IMR-90 (cell line): Measurements from ENCODE around the gene ZNF598. TPM values are rescaled to one million over a fixed set of nuclear protein-coding genes. Genes with fewer than 3 reads are reported as not detected.

Experiments used
- ATAC-seq: fragments of 200-7000 bp; cut with Tn5 transposase; 2 replicates; pipeline ENCODE4 v1.9.1; 2020; ENCODE audit warnings: low read depth, mild to moderate bottlenecking, moderate library complexity
- BruUV-seq: library from RNA; stranded (reverse); fragments of 400-500 nt; replicated peaks from 2 replicates; lab custom pipeline; 2021; lab: Mats Ljungman, UMichigan
- CTCF ChIA-PET: fragments of 300-600 bp; formaldehyde crosslinking; extraction: SDS; loops from one replicate; lab custom pipeline; 2021; ENCODE audit warnings: antibody characterized with exemption; lab: Yijun Ruan, JAX
- POLR2A ChIA-PET: fragments of 300-600 bp; sonication (Branson Sonifier 250); formaldehyde crosslinking; loops from one replicate; lab custom pipeline; 2022; ENCODE audit warnings: antibody characterized with exemption; ENCODE audit not compliant: unreplicated experiment; lab: Charles Lee
- DNase-seq: peaks from one replicate; pipeline ENCODE4 v3.0.0; 2013
- H2AFZ ChIP-seq: replicated peaks from 2 replicates; pipeline ENCODE3; 2013; ENCODE audit warnings: low read length, mild to moderate bottlenecking; ENCODE audit not compliant: poor library complexity
- H2AK5ac ChIP-seq: 2 replicates; pipeline ENCODE4 v1.6.1; 2013; ENCODE audit warnings: low read depth, low read length, inconsistent platforms
- H2AK9ac ChIP-seq: replicated peaks from 2 replicates; pipeline ENCODE3; 2013; ENCODE audit warnings: mild to moderate bottlenecking, low read depth, low read length, moderate library complexity; ENCODE audit not compliant: poor library complexity
- H2BK120ac ChIP-seq: 2 replicates; pipeline ENCODE4 v1.6.1; 2013; ENCODE audit warnings: low read depth, low read length, inconsistent platforms
- H2BK15ac ChIP-seq: 3 replicates; pipeline ENCODE4 v1.6.1; 2013; ENCODE audit warnings: low read depth, low read length, inconsistent platforms
- H2BK20ac ChIP-seq: 2 replicates; pipeline ENCODE4 v1.6.1; 2013; ENCODE audit warnings: low read depth, mild to moderate bottlenecking, inconsistent platforms, low read length, moderate library complexity
- H2BK5ac ChIP-seq: 2 replicates; pipeline ENCODE4 v1.6.1; 2013; ENCODE audit warnings: mild to moderate bottlenecking, low read depth, low read length, inconsistent platforms; ENCODE audit not compliant: poor library complexity, severe bottlenecking
- H3K14ac ChIP-seq: replicated peaks from 2 replicates; pipeline ENCODE4 v1.6.1; 2013; ENCODE audit warnings: low read depth, low read length, inconsistent platforms
- H3K18ac ChIP-seq: 2 replicates; pipeline ENCODE4 v1.6.1; 2013; ENCODE audit warnings: low read depth, low read length, control low read depth
- H3K23ac ChIP-seq: 2 replicates; pipeline ENCODE4 v1.6.1; 2013; ENCODE audit warnings: low read depth, low read length, inconsistent platforms
- H3K27ac ChIP-seq: 2 replicates; pipeline ENCODE4 v1.5.1; 2013; ENCODE audit warnings: mild to moderate bottlenecking, control low read depth, low read length; ENCODE audit not compliant: insufficient read depth
- H3K27me3 ChIP-seq: 2 replicates; pipeline ENCODE4 v1.6.1; 2013; ENCODE audit warnings: low read length; ENCODE audit not compliant: control insufficient read depth, insufficient read depth
- H3K36me3 ChIP-seq: 2 replicates; pipeline ENCODE4 v1.6.1; 2013; ENCODE audit warnings: low read length, mixed read lengths; ENCODE audit not compliant: control insufficient read depth, insufficient read depth
- H3K4ac ChIP-seq: 2 replicates; pipeline ENCODE4 v1.6.1; 2013; ENCODE audit warnings: low read depth, low read length, inconsistent platforms
- H3K4me1 ChIP-seq: 2 replicates; pipeline ENCODE4 v1.6.1; 2013; ENCODE audit warnings: low read length, mixed read lengths; ENCODE audit not compliant: control insufficient read depth, insufficient read depth
- H3K4me2 ChIP-seq: 2 replicates; pipeline ENCODE4 v1.6.1; 2013; ENCODE audit warnings: low read depth, mild to moderate bottlenecking, control low read depth, low read length, moderate library complexity
- H3K4me3 ChIP-seq: 2 replicates; pipeline ENCODE4 v1.5.1; 2013; ENCODE audit warnings: low read depth, mild to moderate bottlenecking, control low read depth, low read length, moderate library complexity; ENCODE audit not compliant: insufficient read depth
- H3K56ac ChIP-seq: 2 replicates; pipeline ENCODE4 v1.6.1; 2013; ENCODE audit warnings: low read length, inconsistent platforms; ENCODE audit not compliant: insufficient read depth; ENCODE audit errors: extremely low read depth
- H3K79me1 ChIP-seq, 2 experiments: 2 replicates each; pipeline ENCODE4 v1.6.1; 2013; ENCODE audit warnings: low read length in 2 of 2, inconsistent platforms in 1 of 2, low read depth in 1 of 2
- H3K9ac ChIP-seq: 2 replicates; pipeline ENCODE4 v1.6.1; 2013; ENCODE audit warnings: low read depth, low read length, control low read depth
- H3K9me1 ChIP-seq: 2 replicates; pipeline ENCODE4 v1.6.1; 2013; ENCODE audit warnings: low read length, inconsistent platforms; ENCODE audit not compliant: insufficient read depth
- H3K9me3 ChIP-seq: 2 replicates; pipeline ENCODE4 v1.6.1; 2013; ENCODE audit warnings: low read length; ENCODE audit not compliant: control insufficient read depth, insufficient read depth
- H4K20me1 ChIP-seq: 2 replicates; pipeline ENCODE4 v1.6.1; 2013; ENCODE audit warnings: low read length, inconsistent platforms; ENCODE audit not compliant: insufficient read depth
- H4K5ac ChIP-seq: 2 replicates; pipeline ENCODE4 v1.6.1; 2013; ENCODE audit warnings: mild to moderate bottlenecking, low read depth, low read length, control low read depth
- H4K8ac ChIP-seq, 2 experiments: 2 replicates each; pipeline ENCODE4 v1.6.1; 2013; ENCODE audit warnings: low read depth in 2 of 2, low read length in 2 of 2, control low read depth in 1 of 2, inconsistent platforms in 1 of 2
- H4K91ac ChIP-seq: 2 replicates; pipeline ENCODE4 v1.6.1; 2013; ENCODE audit warnings: low read depth, low read length, inconsistent platforms; ENCODE audit not compliant: insufficient read depth
- BHLHE40 ChIP-seq: fragments of 150-350 bp; IDR thresholded peaks from 2 replicates; pipeline ENCODE4 v1.6.1; 2016; ENCODE audit warnings: mild to moderate bottlenecking, low read depth, low read length
- CEBPB ChIP-seq: IDR thresholded peaks from 2 replicates; pipeline ENCODE4 v1.6.1; 2012; ENCODE audit warnings: low read depth, low read length, improper control_type of control experiment
- CHD1 ChIP-seq: IDR thresholded peaks from 2 replicates; pipeline ENCODE4 v1.6.1; 2012; ENCODE audit warnings: low read depth, low read length, improper control_type of control experiment
- FOS ChIP-seq: fragments of 150-350 bp; IDR thresholded peaks from 2 replicates; pipeline ENCODE4 v1.6.1; 2016; ENCODE audit warnings: low read depth, low read length
- MAFK ChIP-seq: IDR thresholded peaks from 2 replicates; pipeline ENCODE4 v1.6.1; 2012; ENCODE audit warnings: low read depth, low read length, improper control_type of control experiment
- MXI1 ChIP-seq: IDR thresholded peaks from 2 replicates; pipeline ENCODE4 v1.6.1; 2012; ENCODE audit warnings: low read depth, mild to moderate bottlenecking, low read length, moderate library complexity, borderline replicate concordance
- NFE2L2 ChIP-seq: fragments of 150-350 bp; IDR thresholded peaks from 2 replicates; pipeline ENCODE4 v1.6.1; 2016; ENCODE audit warnings: low read depth, mild to moderate bottlenecking, low read length
- POLR2A ChIP-seq: IDR thresholded peaks from 2 replicates; pipeline ENCODE4 v1.6.1; 2012; ENCODE audit warnings: mild to moderate bottlenecking, low read depth, low read length
- RAD21 ChIP-seq: IDR thresholded peaks from 2 replicates; pipeline ENCODE4 v1.6.1; 2012; ENCODE audit warnings: low read length, improper control_type of control experiment
- RFX5 ChIP-seq: IDR thresholded peaks from 2 replicates; pipeline ENCODE4 v1.8.0; 2012; ENCODE audit warnings: low read depth, mild to moderate bottlenecking, low read length, moderate library complexity
- SMC3 ChIP-seq: fragments of 150-350 bp; IDR thresholded peaks from 2 replicates; pipeline ENCODE4 v1.6.1; 2016; ENCODE audit warnings: low read depth, mild to moderate bottlenecking, antibody characterized with exemption, low read length, moderate library complexity
- WGBS, 2 experiments: methylation state at CpG; one replicate each; pipeline versions ENCODE4 v1.1.5 to v1.1.7; 2013; ENCODE audit warnings: missing lambda C conversion rate in 2 of 2; ENCODE audit not compliant: insufficient read length in 1 of 2; ENCODE audit errors: extremely low coverage in 2 of 2; 5-methylcytosine and 5-hydroxymethylcytosine counted together
- dilution Hi-C: fragments of 300-500 bp; cut with HindIII; formaldehyde crosslinking; loops from one replicate; pipeline ENCODE4 v1.14.3; 2018; ENCODE audit warnings: low sequenced_read_pairs; ENCODE audit not compliant: unreplicated experiment
- in situ Hi-C: fragments of 300-500 bp; cut with MboI; formaldehyde crosslinking; loops from 3 replicates; pipeline ENCODE4 v1.14.3; 2019; ENCODE audit warnings: low sequenced_read_pairs, inconsistent platforms, mixed read lengths
- intact Hi-C: fragments of 100-400 bp; cut with micrococcal nuclease; formaldehyde crosslinking; loops from 2 replicates; pipeline ENCODE4 v1.10.0; 2022
- polyA plus RNA-seq, 3 experiments: library from polyadenylated mRNA; depleted of rRNA; stranded (reverse); fragments of >200 nt; gene quantifications; 2 replicates each; pipeline ENCODE4 v1.2.3, GENCODE V29; 2012; ENCODE audit warnings: low replicate concordance in 1 of 3
- total RNA-seq: library from RNA; depleted of rRNA; stranded (reverse); fragments of >200 nt; gene quantifications from 2 replicates; pipeline ENCODE4 v1.2.3, GENCODE V29; 2012
- TF ChIP-seq, protein P1 (sequence below): fragments of 150-350 bp; IDR thresholded peaks from 2 replicates; pipeline ENCODE4 v1.6.1; 2017; ENCODE audit warnings: mild to moderate bottlenecking, antibody characterized with exemption, low read length, low read depth
- TF ChIP-seq, protein P2 (sequence below): fragments of 150-350 bp; IDR thresholded peaks from 2 replicates; pipeline ENCODE4 v1.6.1; 2016; ENCODE audit warnings: low read depth, mild to moderate bottlenecking, low read length, moderate library complexity, borderline replicate concordance

The ZNF598 gene
- total and polyA plus RNA-seq, 2 of the 4 experiments (the other 2 are of a cell fraction) = 3.4 to 36.4 TPM

DNA sequence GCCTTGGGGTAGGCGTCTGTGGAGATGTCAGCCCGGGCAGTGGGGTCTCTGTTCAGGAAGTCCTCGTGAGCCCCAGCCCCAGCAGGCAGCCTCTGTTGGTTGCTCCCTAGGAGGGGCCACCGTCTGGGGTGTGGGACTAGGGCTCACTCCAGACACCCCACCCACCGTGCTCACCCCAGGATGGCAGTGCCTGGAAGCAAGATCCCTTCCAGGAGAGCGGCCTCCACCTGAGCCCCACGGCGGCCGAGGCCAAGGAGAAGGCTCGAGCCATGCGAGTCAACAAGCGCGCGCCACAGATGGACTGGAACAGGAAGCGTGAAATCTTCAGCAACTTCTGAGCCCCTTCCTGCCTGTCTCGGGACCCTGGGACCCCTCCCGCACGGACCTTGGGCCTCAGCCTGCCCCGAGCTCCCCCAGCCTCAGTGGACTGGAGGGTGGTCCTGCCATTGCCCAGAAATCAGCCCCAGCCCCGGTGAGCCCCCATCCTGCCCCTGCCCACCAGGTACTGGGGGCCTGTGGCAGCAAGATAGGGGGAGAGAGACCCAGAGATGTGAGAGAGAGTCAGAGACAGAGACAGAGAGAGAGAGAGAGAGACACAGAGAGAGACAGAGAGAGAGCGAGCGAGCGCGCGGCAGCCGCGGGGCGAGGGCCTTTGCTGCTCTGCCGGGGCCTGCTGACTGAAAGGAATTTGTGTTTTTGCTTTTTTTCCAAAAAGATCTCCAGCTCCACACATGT, 28.2 kb upstream of the ZNF598 start (continued):
- TF ChIP-seq MAFK = no peak
- no peak for TF ChIP-seq POLR2A

DNA sequence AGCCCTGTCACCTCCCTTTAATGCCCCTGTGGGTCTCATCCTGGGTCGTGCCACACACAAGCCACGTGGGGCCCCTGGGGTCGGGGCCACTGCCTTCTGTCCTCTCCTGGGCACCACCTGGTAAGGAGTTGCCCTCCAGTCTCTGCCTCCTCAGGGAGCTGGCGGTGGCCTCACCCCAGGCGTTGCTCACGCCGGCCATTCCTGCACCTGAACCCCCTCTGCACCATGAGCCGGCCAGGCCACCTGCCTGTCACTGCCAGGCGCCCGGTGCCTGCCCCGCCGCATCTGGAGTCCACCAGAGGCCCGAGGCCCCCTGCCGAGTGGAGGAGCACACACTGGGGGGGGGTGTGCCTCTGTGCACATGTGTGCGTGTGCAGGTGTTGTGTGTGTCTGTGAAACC, 27.5 kb upstream of the ZNF598 start:
- Histone ChIP-seq H2BK15ac (peak overlapping the region; percentile 84; the same call in 1 of the 3 replicates), H3K4ac (peak overlapping the region; percentile 92), H3K23ac (no peak overlapping the region), H2AK5ac (peak overlapping the region; percentile 86), H2BK20ac (peak overlapping the region; percentile 64), H4K20me1 (no peaks in the 10 kb centered on the region), H3K79me1 (peaks cover 19 to 64% of the 10 kb centered on the region in 2 experiments; a peak in 3 of 4 replicates), H3K18ac (no peak overlapping the region; the same call in 1 of the 2 replicates), H4K8ac (peak overlapping the region in 1 of 2 experiments; percentile 33; a peak in 1 of 4 replicates), H3K56ac (no peak overlapping the region), H3K4me2 (no peak overlapping the region), H3K14ac (no peak overlapping the region), H3K9me3 (no peaks in the 10 kb centered on the region), H3K27me3 (no peaks in the 10 kb centered on the region), H3K4me1 (peaks cover 75% of the 10 kb centered on the region), H2AFZ (no peak overlapping the region), H4K91ac (peak overlapping the region; percentile 97), H3K36me3 (peaks cover 32% of the 10 kb centered on the region), H3K9ac (no peak overlapping the region), H2BK120ac (peak overlapping the region; percentile 94), H2AK9ac (peak overlapping the region; percentile 98), H4K5ac (no peak overlapping the region; the same call in 1 of the 2 replicates), H3K9me1 (peaks cover 19% of the 10 kb centered on the region), H3K27ac (peak overlapping the region; percentile 100), H3K4me3 (no peak overlapping the region), H2BK5ac (peak overlapping the region; percentile 98)
- DNase-seq (no peak), ATAC-seq (no peak)
- WGBS, 2 experiments = no CpG with 5 or more reads among the region's 15 CpGs
- BruUV-seq = no TSS peak
- intact Hi-C loops (no loop called here), in situ Hi-C loops (no loop called here), dilution Hi-C loops (no loop called here)
- POLR2A ChIA-PET = no interaction called here
- CTCF ChIA-PET = interaction anchor here (1.0 kb wide), 1 partner anchor 15 kb away, joined by 3 read pairs; no protein-coding TSS in a partner anchor
- TF ChIP-seq FOS = no peak
- TF ChIP-seq, protein P1, sequence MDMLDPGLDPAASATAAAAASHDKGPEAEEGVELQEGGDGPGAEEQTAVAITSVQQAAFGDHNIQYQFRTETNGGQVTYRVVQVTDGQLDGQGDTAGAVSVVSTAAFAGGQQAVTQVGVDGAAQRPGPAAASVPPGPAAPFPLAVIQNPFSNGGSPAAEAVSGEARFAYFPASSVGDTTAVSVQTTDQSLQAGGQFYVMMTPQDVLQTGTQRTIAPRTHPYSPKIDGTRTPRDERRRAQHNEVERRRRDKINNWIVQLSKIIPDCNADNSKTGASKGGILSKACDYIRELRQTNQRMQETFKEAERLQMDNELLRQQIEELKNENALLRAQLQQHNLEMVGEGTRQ = no peak
- no peak for TF ChIP-seq RFX5
- TF ChIP-seq, protein P2, sequence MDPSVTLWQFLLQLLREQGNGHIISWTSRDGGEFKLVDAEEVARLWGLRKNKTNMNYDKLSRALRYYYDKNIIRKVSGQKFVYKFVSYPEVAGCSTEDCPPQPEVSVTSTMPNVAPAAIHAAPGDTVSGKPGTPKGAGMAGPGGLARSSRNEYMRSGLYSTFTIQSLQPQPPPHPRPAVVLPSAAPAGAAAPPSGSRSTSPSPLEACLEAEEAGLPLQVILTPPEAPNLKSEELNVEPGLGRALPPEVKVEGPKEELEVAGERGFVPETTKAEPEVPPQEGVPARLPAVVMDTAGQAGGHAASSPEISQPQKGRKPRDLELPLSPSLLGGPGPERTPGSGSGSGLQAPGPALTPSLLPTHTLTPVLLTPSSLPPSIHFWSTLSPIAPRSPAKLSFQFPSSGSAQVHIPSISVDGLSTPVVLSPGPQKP = no peak
- no peak for TF ChIP-seq BHLHE40
- no peak for TF ChIP-seq CHD1
- TF ChIP-seq CEBPB = no peak
- no peak for TF ChIP-seq MAFK
- no peak for TF ChIP-seq NFE2L2
- no peak for TF ChIP-seq SMC3
- no peak for TF ChIP-seq RAD21
- TF ChIP-seq MXI1 = no peak
